Loucy (cell line): Measurements from ENCODE around the gene TTYH3.

Experiments
- CTCF ChIP-seq: fragments of 200-600 bp; sonication (generic); conservative IDR thresholded peaks from 2 replicates; pipeline ENCODE4 v1.5.1; 2014; ENCODE audit warnings: mild to moderate bottlenecking, antibody characterized with exemption, low read length
- EZH2phosphoT487 ChIP-seq: fragments of 200-600 bp; IDR thresholded peaks from 2 replicates; pipeline ENCODE4 v1.6.1; 2018; ENCODE audit warnings: antibody characterized with exemption, mild to moderate bottlenecking, moderate library complexity, borderline replicate concordance

GRCh38 chr7:2628891-2629290, 2.9 kb upstream of the TTYH3 start:
- TF ChIP-seq CTCF (no peak), EZH2phosphoT487 (no peak)
